Astrocyte of the spinal cord (primary cell): ENCODE results near the gene ACO2.
A peak's percentile ranks its signal among the peaks of the same experiment; 100 is the strongest.

Source experiments
- DNase-seq: peaks from one replicate; pipeline ENCODE4 v3.0.0; 2011; ENCODE audit warnings: low read depth, low spot score
- H3K4me3 ChIP-seq: 2 replicates; pipeline ENCODE4 v1.5.1; 2011; ENCODE audit warnings: low read depth, mild to moderate bottlenecking, low read length, moderate library complexity
- in situ Hi-C: cut with HindIII; loops from 2 replicates; pipeline ENCODE4 v1.10.0; 2017; ENCODE audit warnings: low sequenced_read_pairs
- TF ChIP-seq, protein P1 (sequence below): IDR thresholded peaks from 2 replicates; pipeline ENCODE4 v1.5.1; 2012; ENCODE audit warnings: low read depth, mild to moderate bottlenecking, low read length, inconsistent platforms

ACO2 gene

DNA sequence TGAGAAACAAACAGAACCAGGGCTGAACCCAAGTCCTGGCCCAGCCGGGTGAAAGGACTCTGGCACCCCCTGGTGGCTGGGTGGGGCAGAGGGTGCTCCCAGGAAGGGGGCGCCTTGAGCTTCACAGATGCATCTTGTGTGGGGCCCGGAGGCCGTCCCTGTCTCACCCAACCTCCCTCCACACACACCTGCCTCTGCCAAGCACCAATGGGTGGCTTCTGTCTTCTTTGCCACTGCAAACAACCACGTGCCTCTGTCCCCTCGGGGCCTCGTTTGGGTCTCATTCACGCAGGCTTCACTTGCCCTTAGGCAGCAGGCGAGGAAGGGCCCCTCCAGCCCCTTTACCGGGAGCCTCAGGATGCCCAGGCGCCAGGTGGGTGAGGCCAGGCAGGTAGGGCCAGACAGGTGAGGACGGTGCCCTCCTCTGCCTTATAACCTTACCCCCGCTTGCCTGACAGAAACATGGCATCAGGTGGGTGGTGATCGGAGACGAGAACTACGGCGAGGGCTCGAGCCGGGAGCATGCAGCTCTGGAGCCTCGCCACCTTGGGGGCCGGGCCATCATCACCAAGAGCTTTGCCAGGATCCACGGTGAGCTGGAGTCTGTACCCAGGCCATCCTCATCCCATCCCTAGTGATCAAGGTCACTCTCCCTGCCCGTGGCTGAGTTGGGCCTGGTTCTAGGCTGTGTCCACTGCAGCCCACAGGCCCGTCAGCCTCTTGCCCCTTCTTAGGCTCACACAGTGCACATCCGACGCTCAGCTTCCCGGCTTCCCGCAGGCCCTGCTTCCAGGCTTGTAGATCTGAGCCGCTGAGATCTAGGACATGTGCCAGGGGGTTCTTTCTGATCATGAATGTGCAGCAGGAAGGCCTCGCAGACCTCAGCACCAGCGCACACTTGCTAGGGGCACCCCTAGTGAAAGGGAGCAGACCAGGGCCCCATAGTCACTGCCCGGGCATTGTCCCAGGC, 58.2 kb downstream of the ACO2 start:
- in situ Hi-C loops: no loop called here
- no peak overlapping the region for H3K4me3 ChIP-seq
- TF ChIP-seq, protein P1, sequence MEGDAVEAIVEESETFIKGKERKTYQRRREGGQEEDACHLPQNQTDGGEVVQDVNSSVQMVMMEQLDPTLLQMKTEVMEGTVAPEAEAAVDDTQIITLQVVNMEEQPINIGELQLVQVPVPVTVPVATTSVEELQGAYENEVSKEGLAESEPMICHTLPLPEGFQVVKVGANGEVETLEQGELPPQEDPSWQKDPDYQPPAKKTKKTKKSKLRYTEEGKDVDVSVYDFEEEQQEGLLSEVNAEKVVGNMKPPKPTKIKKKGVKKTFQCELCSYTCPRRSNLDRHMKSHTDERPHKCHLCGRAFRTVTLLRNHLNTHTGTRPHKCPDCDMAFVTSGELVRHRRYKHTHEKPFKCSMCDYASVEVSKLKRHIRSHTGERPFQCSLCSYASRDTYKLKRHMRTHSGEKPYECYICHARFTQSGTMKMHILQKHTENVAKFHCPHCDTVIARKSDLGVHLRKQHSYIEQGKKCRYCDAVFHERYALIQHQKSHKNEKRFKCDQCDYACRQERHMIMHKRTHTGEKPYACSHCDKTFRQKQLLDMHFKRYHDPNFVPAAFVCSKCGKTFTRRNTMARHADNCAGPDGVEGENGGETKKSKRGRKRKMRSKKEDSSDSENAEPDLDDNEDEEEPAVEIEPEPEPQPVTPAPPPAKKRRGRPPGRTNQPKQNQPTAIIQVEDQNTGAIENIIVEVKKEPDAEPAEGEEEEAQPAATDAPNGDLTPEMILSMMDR: peak; percentile 89
- DNase-seq: no peak

- no peak overlapping the region for H3K4me3 ChIP-seq
- in situ Hi-C loops: no loop called here
- DNase-seq: no peak
Observed at GRCh38 chr22:41528132-41528766, 59.3 kb downstream of the ACO2 start.

GRCh38 chr22:41528938-41529561, 60.1 kb downstream of the ACO2 start:
- TF ChIP-seq, protein P1: no peak
- in situ Hi-C loops: no loop called here
- H3K4me3 ChIP-seq: no peak overlapping the region
- no peak for DNase-seq

More at GRCh38 chr22:41528132-41528766, 59.3 kb downstream of the ACO2 start:
- TF ChIP-seq, protein P1: no peak

- in situ Hi-C loops: no loop called here
- TF ChIP-seq, protein P1: no peak
- no peak for DNase-seq
- no peak overlapping the region for H3K4me3 ChIP-seq
Observed at GRCh38 chr22:41530890-41531714, 62.2 kb downstream of the ACO2 start.

- TF ChIP-seq, protein P1: no peak
Observed at GRCh38 chr22:41531715-41532477, 63.0 kb downstream of the ACO2 start.

More at GRCh38 chr22:41531715-41532477, 63.0 kb downstream of the ACO2 start:
- H3K4me3 ChIP-seq: no peak overlapping the region
- no peak for DNase-seq
- in situ Hi-C loops: no loop called here
